CD4-positive, alpha-beta memory T cell (primary cell): ENCODE results near the gene SPINK8. TPM values are rescaled to one million over a fixed set of nuclear protein-coding genes. Genes with fewer than 3 reads are reported as not detected.
"Not testable (repeated sequence)": the region's sequence is repeated elsewhere in the genome, so short reads cannot be mapped to it uniquely, and the experiment has no call there.

ENCODE experiments used
- CTCF ChIA-PET: fragments of 350-600 bp; sonication (Branson Sonifier 250); formaldehyde crosslinking; loops from one replicate; lab custom pipeline; 2021; ENCODE audit warnings: inconsistent platforms; ENCODE audit not compliant: partially characterized antibody; lab: Charles Lee
- POLR2A ChIA-PET: fragments of 350-600 bp; sonication (Branson Sonifier 250); formaldehyde crosslinking; loops from one replicate; lab custom pipeline; 2021; ENCODE audit not compliant: partially characterized antibody; lab: Charles Lee
- DNase-seq, 5 donors: peaks; one replicate each; pipeline versions ENCODE4 v3.0.0 to v3.0.0-alpha.2; 2020 to 2022; ENCODE audit warnings: mixed read lengths in 1 of 5
- H3K27ac ChIP-seq: one replicate; pipeline ENCODE4 v1.7.0; 2013; ENCODE audit warnings: low read depth, low read length
- H3K27me3 ChIP-seq: 2 replicates; pipeline ENCODE4 v1.7.0; 2013; ENCODE audit warnings: mild to moderate bottlenecking, low read length, moderate library complexity; ENCODE audit not compliant: insufficient read depth
- H3K36me3 ChIP-seq: 2 replicates; pipeline ENCODE4 v1.7.0; 2013; ENCODE audit warnings: mild to moderate bottlenecking, low read length, moderate library complexity; ENCODE audit not compliant: insufficient read depth
- H3K4me1 ChIP-seq: 2 replicates; pipeline ENCODE4 v1.7.0; 2013; ENCODE audit warnings: mild to moderate bottlenecking, low read length, moderate library complexity; ENCODE audit not compliant: insufficient read depth
- H3K4me3 ChIP-seq, 2 donors: one replicate each; pipeline ENCODE4 v1.7.0; 2013; ENCODE audit warnings: low read length in 2 of 2, mild to moderate bottlenecking in 1 of 2
- H3K9me3 ChIP-seq, 2 donors: one replicate each; pipeline ENCODE4 v1.7.0; 2013; ENCODE audit warnings: low read length in 2 of 2, control low read depth in 1 of 2; ENCODE audit not compliant: control insufficient read depth in 1 of 2
- H3K27ac Mint-ChIP-seq, 7 donors: one replicate each; pipeline ENCODE4 v1.8.0; 2020 to 2021; ENCODE audit warnings: mixed read lengths in 7 of 7, mild to moderate bottlenecking in 6 of 7, inconsistent platforms in 3 of 7, moderate library complexity in 3 of 7
- H3K27me3 Mint-ChIP-seq, 2 donors: one replicate each; pipeline ENCODE4 v1.8.0; 2020 to 2021; ENCODE audit warnings: mixed read lengths in 2 of 2
- H3K36me3 Mint-ChIP-seq, 2 donors: one replicate each; pipeline ENCODE4 v1.8.0; 2020 to 2021; ENCODE audit warnings: mixed read lengths in 2 of 2, inconsistent platforms in 1 of 2, mild to moderate bottlenecking in 1 of 2
- H3K4me1 Mint-ChIP-seq, 4 donors: one replicate each; pipeline ENCODE4 v1.8.0; 2020 to 2021; ENCODE audit warnings: mixed read lengths in 4 of 4, mild to moderate bottlenecking in 1 of 4
- H3K4me3 Mint-ChIP-seq, 8 donors: one replicate each; pipeline ENCODE4 v1.8.0; 2020 to 2021; ENCODE audit warnings: mixed read lengths in 8 of 8, mild to moderate bottlenecking in 7 of 8, moderate library complexity in 6 of 8, inconsistent platforms in 3 of 8
- H3K9me3 Mint-ChIP-seq, 8 donors: one replicate each; pipeline ENCODE4 v1.8.0; 2020 to 2021; ENCODE audit warnings: mixed read lengths in 8 of 8, mild to moderate bottlenecking in 5 of 8, inconsistent platforms in 3 of 8, moderate library complexity in 1 of 8
- intact Hi-C: fragments of 100-400 bp; cut with micrococcal nuclease; formaldehyde crosslinking; loops from one replicate; pipeline ENCODE4 v1.15.1; 2023
- polyA plus RNA-seq, 2 donors: library from polyadenylated mRNA; unstranded; fragments of 300-500 nt; fragmentation: Illumina TruSeq; gene quantifications; one replicate each; pipeline ENCODE4 v1.2.3, GENCODE V29; 2021
- total RNA-seq, 2 experiments: library from RNA; stranded (reverse); gene quantifications; one replicate each; pipeline ENCODE4 v1.2.3, GENCODE V29; 2021

Gene SPINK8
- total and polyA plus RNA-seq, 4 experiments from 2014 or later, result not detected

- H3K9me3 Mint-ChIP-seq, result no peaks in the 10 kb centered on the region
- Histone ChIP-seq H3K36me3 (peaks cover 1% of the 10 kb centered on the region), H3K27ac (no peak overlapping the region), H3K4me3 (no peak overlapping the region), H3K9me3 (no peaks in the 10 kb centered on the region), H3K4me1 (peaks cover 25% of the 10 kb centered on the region), H3K27me3 (no peaks in the 10 kb centered on the region)
- ChIA-PET CTCF (interaction anchor here (0.6 to 2.6 kb wide), 8 partner anchors 24 to 387 kb away, joined by 3 to 35 read pairs (median 4); partner anchors contain the start of gene ZNF589), POLR2A (interaction anchor here (1.2 kb wide), 1 partner anchor 168 kb away, joined by 3 read pairs; the partner anchor contains the start of genes CCDC51 and TMA7)
- peaks cover 24 to 40% (median 33%) of the 10 kb centered on the region in 4 donors for H3K4me1 Mint-ChIP-seq
- H3K27ac Mint-ChIP-seq, result peak overlapping the region in 1 of 7 donors; percentile 65
- no peaks in the 10 kb centered on the region for H3K27me3 Mint-ChIP-seq
- intact Hi-C loops, result no loop called here
- H3K4me3 Mint-ChIP-seq, result no peak overlapping the region
- peaks cover under 1 to 4% of the 10 kb centered on the region in 2 donors for H3K36me3 Mint-ChIP-seq
- no peak for DNase-seq
Measured at GRCh38 chr3:48271763-48272498, 61.5 kb downstream of the SPINK8 start.

- POLR2A ChIA-PET, result interaction anchor here (1.2 kb wide), 1 partner anchor 169 kb away, joined by 3 read pairs; the partner anchor contains the start of genes CCDC51 and TMA7
- H3K9me3 Mint-ChIP-seq, result not testable (repeated sequence)
- H3K27ac Mint-ChIP-seq, result peak overlapping the region in 1 of 7 donors; percentile 1
Measured at GRCh38 chr3:48271223-48271622, 62.2 kb downstream of the SPINK8 start.

GRCh38 chr3:48270306-48270705, 63.2 kb downstream of the SPINK8 start:
- intact Hi-C loops, result no loop called here
- Mint-ChIP-seq H3K27me3 (no peaks in the 10 kb centered on the region), H3K36me3 (peaks cover 7 to 12% of the 10 kb centered on the region in 2 donors), H3K4me1 (peaks cover 24 to 43% (median 34%) of the 10 kb centered on the region in 4 donors), H3K4me3 (peak overlapping the region in 4 of 8 donors; percentile 4 to 89 (median 49)), H3K27ac (peak overlapping the region in 6 of 7 donors; percentile 37 to 90 (median 84)), H3K9me3 (no peaks in the 10 kb centered on the region)
- peaks cover 25% of the 10 kb centered on the region for H3K4me1 ChIP-seq
- H3K9me3 ChIP-seq, result no peaks in the 10 kb centered on the region
- peaks cover 5% of the 10 kb centered on the region for H3K36me3 ChIP-seq
- ChIA-PET POLR2A (interaction anchor here (0.5 to 3.2 kb wide), 4 partner anchors 29 to 447 kb away, joined by 3 to 36 read pairs (median 4); partner anchors contain the start of genes CCDC51, IP6K2, TMA7 and ZNF589), CTCF (interaction anchor here (1.5 to 2.9 kb wide), 2 partner anchors 164 to 166 kb away, joined by 5 to 29 read pairs; no protein-coding TSS in a partner anchor)
- no peak overlapping the region for H3K4me3 ChIP-seq
- H3K27me3 ChIP-seq, result no peaks in the 10 kb centered on the region
- no peak for DNase-seq
- peak overlapping the region; percentile 53 for H3K27ac ChIP-seq

More at GRCh38 chr3:48271223-48271622, 62.2 kb downstream of the SPINK8 start:
- H3K9me3 ChIP-seq, H3K27me3 ChIP-seq, H3K27me3 Mint-ChIP-seq, H3K4me3 ChIP-seq, H3K27ac ChIP-seq, DNase-seq, H3K36me3 ChIP-seq, intact Hi-C loops, H3K4me3 Mint-ChIP-seq: not testable (repeated sequence)
- CTCF ChIA-PET, result interaction anchor here (0.9 to 2.6 kb wide), 7 partner anchors 23 to 388 kb away, joined by 3 to 35 read pairs (median 5); partner anchors contain the start of gene ZNF589
- peaks cover 25% of the 10 kb centered on the region for H3K4me1 ChIP-seq
- Mint-ChIP-seq H3K36me3 (peaks cover 7 to 11% of the 10 kb centered on the region in 2 donors), H3K4me1 (peaks cover 24 to 43% (median 34%) of the 10 kb centered on the region in 4 donors)

GRCh38 chr3:48269592-48269991, 63.9 kb downstream of the SPINK8 start:
- Mint-ChIP-seq H3K36me3 (peaks cover 7 to 12% of the 10 kb centered on the region in 2 donors), H3K9me3 (no peaks in the 10 kb centered on the region), H3K4me1 (peaks cover 24 to 43% (median 34%) of the 10 kb centered on the region in 4 donors), H3K27ac (peak overlapping the region; percentile 81 to 96 (median 92)), H3K4me3 (peak overlapping the region; percentile 74 to 89 (median 84)), H3K27me3 (no peaks in the 10 kb centered on the region)
- peaks cover 25% of the 10 kb centered on the region for H3K4me1 ChIP-seq
- no peaks in the 10 kb centered on the region for H3K9me3 ChIP-seq
- ChIA-PET CTCF (interaction anchor here (0.7 to 2.9 kb wide), 6 partner anchors 28 to 238 kb away, joined by 3 to 29 read pairs (median 5); partner anchors contain the start of gene ZNF589), POLR2A (interaction anchor here (0.5 to 3.2 kb wide), 5 partner anchors 29 to 753 kb away, joined by 3 to 36 read pairs (median 3); partner anchors contain the start of genes CCDC51, IP6K2, TMA7 and ZNF589)
- peak overlapping the region; percentile 30 to 31 for H3K4me3 ChIP-seq
- H3K36me3 ChIP-seq, result peaks cover 5% of the 10 kb centered on the region
- intact Hi-C loops, result loop anchor here (2.0 kb wide), 2 partner anchors 31 to 287 kb away; partner anchors contain the start of genes NME6 and PFKFB4
- no peaks in the 10 kb centered on the region for H3K27me3 ChIP-seq
- H3K27ac ChIP-seq, result peak overlapping the region; percentile 53
- DNase-seq, result no peak

DNA sequence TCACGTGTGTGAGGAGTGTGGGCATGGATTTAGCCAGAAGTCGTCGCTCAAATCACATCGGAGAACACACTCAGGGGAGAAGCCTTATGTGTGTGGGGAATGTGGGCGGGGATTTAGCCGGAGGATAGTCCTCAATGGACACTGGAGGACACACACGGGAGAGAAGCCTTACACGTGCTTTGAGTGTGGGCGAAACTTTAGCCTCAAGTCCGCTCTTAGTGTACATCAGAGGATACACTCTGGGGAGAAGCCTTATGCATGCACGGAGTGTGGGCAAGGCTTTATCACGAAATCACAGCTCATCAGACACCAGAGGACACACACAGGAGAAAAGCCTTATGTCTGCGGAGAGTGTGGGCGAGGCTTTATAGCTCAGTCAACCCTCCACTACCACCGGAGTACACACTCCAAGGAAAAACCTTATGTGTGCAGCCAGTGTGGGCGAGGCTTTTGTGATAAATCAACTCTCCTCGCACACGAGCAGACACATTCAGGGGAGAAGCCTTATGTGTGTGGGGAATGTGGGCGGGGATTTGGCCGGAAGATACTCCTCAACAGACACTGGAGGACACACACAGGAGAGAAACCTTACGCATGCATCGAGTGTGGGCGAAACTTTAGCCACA, 64.4 kb downstream of the SPINK8 start:
- peak overlapping the region; percentile 74 to 89 (median 84) for H3K4me3 Mint-ChIP-seq

GRCh38 chr3:48268381-48268935, 65.0 kb downstream of the SPINK8 start:
- Mint-ChIP-seq H3K27me3 (no peaks in the 10 kb centered on the region), H3K4me3 (peak overlapping the region; percentile 74 to 89 (median 84)), H3K4me1 (peaks cover 24 to 41% (median 33%) of the 10 kb centered on the region in 4 donors), H3K9me3 (no peaks in the 10 kb centered on the region), H3K36me3 (peaks cover 7 to 18% of the 10 kb centered on the region in 2 donors), H3K27ac (peak overlapping the region; percentile 81 to 96 (median 92))
- Histone ChIP-seq H3K4me3 (peak overlapping the region; percentile 30 to 31), H3K36me3 (peaks cover 10% of the 10 kb centered on the region), H3K27me3 (no peaks in the 10 kb centered on the region), H3K9me3 (no peaks in the 10 kb centered on the region), H3K4me1 (peaks cover 25% of the 10 kb centered on the region), H3K27ac (peak overlapping the region; percentile 53)
- DNase-seq, result peak; percentile 70 to 95 (median 82)
- POLR2A ChIA-PET, result interaction anchor here (0.6 to 3.2 kb wide), 10 partner anchors 9 to 172 kb away, joined by 3 to 36 read pairs (median 5); partner anchors contain the start of genes CCDC51, CDC25A, NME6 and TMA7
- intact Hi-C loops, result loop anchor here (1.0 to 2.0 kb wide), 3 partner anchors 27 to 288 kb away; partner anchors contain the start of genes NME6, PFKFB4 and ZNF589
- CTCF ChIA-PET, result interaction anchor here (0.7 to 2.9 kb wide), 12 partner anchors 9 to 289 kb away, joined by 3 to 29 read pairs (median 4); partner anchors contain the start of genes NME6, PFKFB4 and ZNF589

More for the DNA sequence above, 64.4 kb downstream of the SPINK8 start:
- peak; percentile 10 to 48 (median 14) for DNase-seq
- peak overlapping the region; percentile 81 to 96 (median 92) for H3K27ac Mint-ChIP-seq
- Histone ChIP-seq H3K9me3 (no peaks in the 10 kb centered on the region), H3K4me3 (peak overlapping the region; percentile 30 to 31), H3K4me1 (peaks cover 25% of the 10 kb centered on the region), H3K27ac (peak overlapping the region; percentile 53), H3K36me3 (peaks cover 5% of the 10 kb centered on the region), H3K27me3 (no peaks in the 10 kb centered on the region)
- H3K36me3 Mint-ChIP-seq, result peaks cover 7 to 14% of the 10 kb centered on the region in 2 donors
- no peaks in the 10 kb centered on the region for H3K27me3 Mint-ChIP-seq
- no peaks in the 10 kb centered on the region for H3K9me3 Mint-ChIP-seq
- ChIA-PET POLR2A (interaction anchor here (0.6 to 3.2 kb wide), 11 partner anchors 9 to 753 kb away, joined by 3 to 36 read pairs (median 5); partner anchors contain the start of genes CCDC51, CDC25A, NME6 and TMA7), CTCF (interaction anchor here (0.7 to 2.9 kb wide), 11 partner anchors 10 to 280 kb away, joined by 3 to 29 read pairs (median 4); partner anchors contain the start of genes NME6 and ZNF589)
- H3K4me1 Mint-ChIP-seq, result peaks cover 24 to 43% (median 34%) of the 10 kb centered on the region in 4 donors
- intact Hi-C loops, result loop anchor here (1.0 to 2.0 kb wide), 3 partner anchors 28 to 288 kb away; partner anchors contain the start of genes NME6, PFKFB4 and ZNF589
